ENCODE results near the gene NACA2. TPM values are rescaled to one million over a fixed set of nuclear protein-coding genes. Genes with fewer than 3 reads are reported as not detected.

The NACA2 gene
- total and polyA plus RNA-seq, 10 donors: 0.16 to 0.43 (median 0.23) TPM; not detected in 7

- Histone ChIP-seq H3K27ac (no peak overlapping the region), H3K4me3 (no peak overlapping the region), H3K36me3 (no peaks in the 10 kb centered on the region), H3K4me1 (peaks cover 0 to 3% (median 0%) of the 10 kb centered on the region in 6 donors), H3K27me3 (replicated peaks in 1 of 7) (no peaks in the 10 kb centered on the region), H3K9me3 (peaks cover 0 to 32% (median 24%) of the 10 kb centered on the region in 8 donors)
- intact Hi-C loops (cut with DNase I; ENCODE audit: low total_unique reads): no loop called here
- WGBS, 5 donors: 82 to 89% (median 87%) methylated on average over 4 of the region's 4 CpGs
- TF ChIP-seq CTCF (IDR thresholded peaks at IDR 0.05 in 8 of 11, conservative IDR thresholded peaks at IDR 0.05 in 3 of 11): no peak
- no peak for TF ChIP-seq POLR2AphosphoS5 (IDR thresholded peaks at IDR 0.05)
- no peak for TF ChIP-seq POLR2A (IDR thresholded peaks at IDR 0.05)
- no peak for DNase-seq
Measured at GRCh38 chr17:61617330-61617729, 26.3 kb upstream of the NACA2 start.

- Histone ChIP-seq H3K4me3 (no peak overlapping the region), H3K27me3 (replicated peaks in 1 of 7) (no peaks in the 10 kb centered on the region), H3K36me3 (no peaks in the 10 kb centered on the region), H3K27ac (no peak overlapping the region), H3K9me3 (peaks cover 0 to 31% (median 24%) of the 10 kb centered on the region in 8 donors), H3K4me1 (peaks cover 0 to 3% (median 0%) of the 10 kb centered on the region in 6 donors)
- DNase-seq: no peak
- WGBS, 5 donors: 61 to 77% (median 65%) methylated on average over 1 of the region's 1 CpG
- TF ChIP-seq CTCF (IDR thresholded peaks at IDR 0.05 in 8 of 11, conservative IDR thresholded peaks at IDR 0.05 in 3 of 11) (no peak), POLR2A (IDR thresholded peaks at IDR 0.05) (no peak), POLR2AphosphoS5 (IDR thresholded peaks at IDR 0.05) (no peak)
- intact Hi-C loops (cut with DNase I; ENCODE audit: low total_unique reads): no loop called here
Measured at GRCh38 chr17:61616783-61617182, 25.8 kb upstream of the NACA2 start.

GRCh38 chr17:61614219-61614618 is 23.2 kb upstream of the NACA2 start:
- Histone ChIP-seq H3K9me3 (peaks cover 0 to 6% (median 6%) of the 10 kb centered on the region in 8 donors), H3K4me1 (peaks cover 0 to 3% (median 0%) of the 10 kb centered on the region in 6 donors), H3K27ac (no peak overlapping the region), H3K4me3 (no peak overlapping the region), H3K36me3 (no peaks in the 10 kb centered on the region), H3K27me3 (replicated peaks in 1 of 7) (no peaks in the 10 kb centered on the region)
- no peak for TF ChIP-seq POLR2A (IDR thresholded peaks at IDR 0.05)
- no peak for TF ChIP-seq POLR2AphosphoS5 (IDR thresholded peaks at IDR 0.05)
- TF ChIP-seq CTCF (IDR thresholded peaks at IDR 0.05 in 8 of 11, conservative IDR thresholded peaks at IDR 0.05 in 3 of 11): no peak
- DNase-seq: no peak
- intact Hi-C loops (cut with DNase I; ENCODE audit: low total_unique reads): no loop called here

- H3K9me3 ChIP-seq: no peaks in the 10 kb centered on the region
- TF ChIP-seq POLR2AphosphoS5 (IDR thresholded peaks at IDR 0.05): no peak
- TF ChIP-seq CTCF (IDR thresholded peaks at IDR 0.05 in 8 of 11, conservative IDR thresholded peaks at IDR 0.05 in 3 of 11): no peak
- no peak for TF ChIP-seq POLR2A (IDR thresholded peaks at IDR 0.05)
- no peaks in the 10 kb centered on the region for H3K27me3 ChIP-seq (replicated peaks in 1 of 7)
- peaks cover 0 to 3% (median 0%) of the 10 kb centered on the region in 6 donors for H3K4me1 ChIP-seq
- H3K4me3 ChIP-seq: no peak overlapping the region
- H3K27ac ChIP-seq: no peak overlapping the region
- H3K36me3 ChIP-seq: no peaks in the 10 kb centered on the region
- no peak for DNase-seq
- intact Hi-C loops (cut with DNase I; ENCODE audit: low total_unique reads): no loop called here
- WGBS, 5 donors: 83 to 92% (median 87%) methylated on average over 6 of the region's 6 CpGs
Measured at GRCh38 chr17:61611323-61611722, 20.3 kb upstream of the NACA2 start.
